Mucosa of stomach (tissue), 1 donor: ENCODE measurements around the gene CLMN.
A peak's percentile ranks its signal among the peaks of the same experiment; 100 is the strongest.

Experiments
- H3K27me3 ChIP-seq: one replicate; pipeline ENCODE4 v1.7.0; 2013; ENCODE audit warnings: mild to moderate bottlenecking, low read length; ENCODE audit not compliant: control insufficient read depth, insufficient read depth
- H3K36me3 ChIP-seq: one replicate; pipeline ENCODE4 v1.7.0; 2013; ENCODE audit warnings: low read length; ENCODE audit not compliant: control insufficient read depth, insufficient read depth
- H3K4me1 ChIP-seq: one replicate; pipeline ENCODE4 v1.7.0; 2013; ENCODE audit warnings: mild to moderate bottlenecking, low read length; ENCODE audit not compliant: control insufficient read depth, insufficient read depth
- H3K4me3 ChIP-seq: one replicate; pipeline ENCODE4 v1.7.0; 2013; ENCODE audit warnings: low read length
- H3K9ac ChIP-seq: one replicate; pipeline ENCODE4 v1.7.0; 2013; ENCODE audit warnings: mild to moderate bottlenecking, low read length, moderate library complexity
- H3K9me3 ChIP-seq: one replicate; pipeline ENCODE4 v1.7.0; 2013; ENCODE audit warnings: mild to moderate bottlenecking, low read length, moderate library complexity; ENCODE audit not compliant: control insufficient read depth
- donor health status: Pancreatic carcinoma.

CLMN gene

DNA sequence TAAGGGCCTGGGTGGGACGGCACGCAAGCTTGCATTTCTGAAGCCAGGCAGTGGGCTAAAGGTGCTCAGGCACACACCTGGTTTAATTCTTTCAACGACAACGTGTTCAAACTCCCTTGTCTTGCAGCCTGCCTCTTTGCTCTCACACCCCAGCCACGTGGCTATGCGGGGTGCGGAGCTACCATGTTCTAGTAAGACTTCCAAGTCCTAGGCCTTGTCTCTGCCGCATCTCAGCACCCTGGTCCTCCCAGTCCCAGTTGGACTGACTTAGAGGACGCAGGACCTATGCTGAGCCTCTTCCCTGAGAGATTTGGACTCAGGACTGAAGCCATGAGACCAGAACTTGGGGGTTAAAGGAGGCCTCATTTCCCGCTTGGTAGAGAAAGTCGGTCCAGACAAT lies 62.2 kb downstream of the CLMN start:
- peaks cover 41% of the 10 kb centered on the region for H3K4me1 ChIP-seq
- H3K36me3 ChIP-seq: no peaks in the 10 kb centered on the region
- H3K4me3 ChIP-seq: no peak overlapping the region
- no peaks in the 10 kb centered on the region for H3K9me3 ChIP-seq
- no peak overlapping the region for H3K9ac ChIP-seq
- no peaks in the 10 kb centered on the region for H3K27me3 ChIP-seq

- Histone ChIP-seq H3K36me3 (no peaks in the 10 kb centered on the region), H3K27me3 (no peaks in the 10 kb centered on the region), H3K4me1 (peaks cover 41% of the 10 kb centered on the region), H3K4me3 (no peak overlapping the region), H3K9ac (no peak overlapping the region), H3K9me3 (no peaks in the 10 kb centered on the region)
Observed at GRCh38 chr14:95256776-95257060, 63.0 kb downstream of the CLMN start.

DNA sequence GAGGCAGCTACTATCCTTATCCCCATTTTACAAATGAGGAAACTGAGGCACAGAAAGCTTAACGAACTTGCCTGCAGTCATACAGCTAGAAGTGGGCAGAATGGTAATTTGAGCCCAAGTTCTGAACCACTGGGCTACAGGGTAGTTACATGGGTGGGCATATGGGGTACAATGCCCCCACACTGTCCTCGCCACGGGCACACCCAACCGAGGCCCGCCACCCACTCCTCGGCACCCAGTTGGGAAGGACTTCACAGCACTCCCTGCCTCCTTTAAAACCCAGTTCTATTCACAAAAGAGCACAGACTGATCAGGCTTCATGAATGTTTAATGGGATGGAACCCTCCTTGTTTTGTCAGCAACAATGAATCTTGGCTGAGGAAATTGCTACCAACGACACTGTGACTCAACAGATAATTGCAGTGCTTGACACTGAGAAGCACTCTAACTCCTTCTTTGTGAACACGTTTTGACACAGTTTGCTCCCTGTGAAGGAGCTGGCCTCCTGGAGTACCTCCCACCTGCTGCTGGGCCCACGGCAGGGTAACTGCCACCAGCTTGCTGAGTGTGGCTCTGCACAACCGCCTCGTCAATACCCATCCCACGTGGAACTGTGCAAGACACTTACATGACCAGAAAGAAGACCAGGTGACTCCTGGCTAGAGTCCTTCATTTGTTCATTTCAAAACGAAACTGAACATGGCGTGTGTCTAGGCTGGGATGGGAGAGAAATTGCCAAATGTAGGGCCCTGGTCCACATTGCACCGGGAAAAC lies 63.5 kb downstream of the CLMN start:
- H3K9ac ChIP-seq: no peak overlapping the region
- H3K36me3 ChIP-seq: no peaks in the 10 kb centered on the region
- peaks cover 41% of the 10 kb centered on the region for H3K4me1 ChIP-seq
- no peak overlapping the region for H3K4me3 ChIP-seq
- no peaks in the 10 kb centered on the region for H3K27me3 ChIP-seq
- no peaks in the 10 kb centered on the region for H3K9me3 ChIP-seq

DNA sequence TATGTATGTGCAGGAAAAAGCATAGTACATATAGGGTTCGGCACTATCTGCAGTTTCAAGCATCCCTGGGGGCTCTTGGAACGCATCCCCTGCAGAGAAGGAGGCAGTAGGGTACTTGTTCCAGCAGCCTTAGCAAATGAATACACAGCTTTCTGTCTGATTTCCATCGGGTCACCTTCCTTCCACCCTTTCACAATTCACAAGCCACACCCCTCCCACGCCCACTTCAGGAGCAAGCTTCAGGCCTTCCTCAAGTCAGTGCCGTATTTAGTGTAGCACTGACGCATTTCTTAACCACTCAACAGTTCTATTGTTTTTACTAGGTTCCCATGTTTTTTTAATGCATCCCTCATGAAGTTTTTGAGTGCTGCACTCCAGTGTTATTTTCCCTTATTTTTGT lies 64.2 kb downstream of the CLMN start:
- H3K9me3 ChIP-seq: no peaks in the 10 kb centered on the region
- H3K27me3 ChIP-seq: no peaks in the 10 kb centered on the region
- no peak overlapping the region for H3K9ac ChIP-seq
- peak overlapping the region; percentile 3 for H3K4me3 ChIP-seq
- no peaks in the 10 kb centered on the region for H3K36me3 ChIP-seq
- peaks cover 45% of the 10 kb centered on the region for H3K4me1 ChIP-seq

DNA sequence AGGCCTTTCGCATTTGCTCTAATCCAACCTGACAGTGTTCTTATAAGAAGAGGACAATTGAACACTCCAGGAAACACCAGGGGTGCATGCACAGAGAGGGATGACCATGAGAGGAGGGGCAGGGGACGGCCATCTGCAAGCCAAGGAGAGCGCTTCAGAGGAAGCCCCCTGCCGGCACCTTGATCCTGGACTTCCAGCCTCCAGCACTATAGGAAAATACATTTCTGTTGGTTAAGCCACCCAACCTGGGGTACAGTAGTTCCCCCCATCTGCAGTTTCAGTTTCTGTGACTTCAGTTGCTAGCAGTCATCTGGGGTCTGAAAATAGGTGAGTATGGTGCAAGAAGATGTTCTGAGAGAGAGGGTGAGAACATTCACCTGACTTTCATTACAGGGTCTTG lies 64.7 kb downstream of the CLMN start:
- Histone ChIP-seq H3K36me3 (no peaks in the 10 kb centered on the region), H3K4me1 (peaks cover 49% of the 10 kb centered on the region), H3K9ac (peak overlapping the region; percentile 3), H3K4me3 (peak overlapping the region; percentile 3), H3K9me3 (no peaks in the 10 kb centered on the region), H3K27me3 (no peaks in the 10 kb centered on the region)

GRCh38 chr14:95254288-95254687 lies 65.4 kb downstream of the CLMN start:
- Histone ChIP-seq H3K9me3 (no peaks in the 10 kb centered on the region), H3K9ac (no peak overlapping the region), H3K36me3 (no peaks in the 10 kb centered on the region), H3K4me1 (peaks cover 57% of the 10 kb centered on the region), H3K27me3 (no peaks in the 10 kb centered on the region), H3K4me3 (no peak overlapping the region)

DNA sequence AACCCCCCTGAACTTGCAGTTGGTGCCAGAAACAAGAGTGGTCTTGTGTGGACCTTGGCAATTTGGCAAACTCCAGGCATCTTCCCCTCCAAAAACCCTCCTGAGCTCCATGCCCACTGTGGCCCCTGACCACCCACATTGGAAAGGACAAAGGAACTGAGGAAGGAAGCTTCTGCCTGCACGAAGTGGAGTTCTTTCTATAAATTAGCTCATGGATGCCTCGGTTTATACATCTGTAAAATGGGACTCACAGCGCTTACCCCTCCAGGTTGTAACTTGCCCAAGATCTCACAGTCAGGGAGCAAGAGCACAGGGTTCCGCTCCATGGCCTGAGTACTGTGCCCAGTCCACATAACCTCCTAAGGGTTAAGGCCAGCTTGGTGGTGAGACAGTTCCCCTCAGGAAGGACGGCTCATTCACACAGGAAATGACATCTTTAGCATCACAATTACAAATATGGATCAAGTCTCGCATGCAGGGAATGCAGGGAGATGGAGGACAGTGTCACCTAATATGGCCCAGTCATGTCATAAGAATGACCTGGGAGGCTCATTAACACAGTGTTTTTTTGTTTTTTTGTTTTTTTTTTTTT lies 66.6 kb downstream of the CLMN start:
- Histone ChIP-seq H3K36me3 (no peaks in the 10 kb centered on the region), H3K9me3 (no peaks in the 10 kb centered on the region), H3K9ac (no peak overlapping the region), H3K4me3 (no peak overlapping the region), H3K4me1 (peaks cover 61% of the 10 kb centered on the region), H3K27me3 (no peaks in the 10 kb centered on the region)

DNA sequence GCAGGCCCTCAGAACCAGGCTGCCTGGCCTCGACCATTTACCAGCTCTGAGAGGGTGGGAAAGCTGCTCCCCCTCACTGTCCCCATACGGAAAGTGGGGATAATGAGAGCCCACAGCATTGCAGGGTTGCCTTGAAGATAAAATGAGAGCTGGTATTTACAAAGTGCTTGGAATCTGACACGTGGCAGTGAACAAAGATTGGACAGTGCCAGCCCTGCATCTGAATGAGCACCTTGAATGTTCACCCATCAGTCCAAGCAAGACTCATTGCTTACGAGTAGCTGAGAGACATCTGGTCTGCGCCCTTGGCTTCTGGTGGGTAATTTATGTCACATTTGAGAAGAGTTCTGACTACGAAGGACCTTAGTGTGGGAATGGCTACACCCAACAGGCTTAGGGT lies 67.5 kb downstream of the CLMN start:
- Histone ChIP-seq H3K27me3 (no peaks in the 10 kb centered on the region), H3K4me3 (no peak overlapping the region), H3K9ac (no peak overlapping the region), H3K9me3 (no peaks in the 10 kb centered on the region), H3K4me1 (peaks cover 61% of the 10 kb centered on the region), H3K36me3 (no peaks in the 10 kb centered on the region)

DNA sequence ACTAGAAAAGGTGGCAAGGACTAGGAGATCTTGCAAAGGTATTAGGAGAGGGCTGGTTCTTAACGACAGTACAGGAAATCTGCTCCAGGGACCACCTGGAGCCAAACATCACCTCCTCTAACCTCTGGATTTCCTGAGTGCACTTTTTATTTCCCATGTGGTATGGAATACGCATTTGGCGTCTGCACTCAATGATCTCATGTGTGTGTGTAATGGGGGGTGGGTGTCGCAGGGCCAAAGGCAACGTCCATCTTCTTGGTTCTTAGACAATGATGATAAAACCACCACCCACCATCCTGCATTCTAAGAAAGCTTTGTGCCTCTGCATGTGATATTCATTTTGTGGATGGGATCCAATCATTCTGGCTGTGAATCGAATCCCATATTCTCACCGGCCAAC lies 68.8 kb downstream of the CLMN start:
- no peak overlapping the region for H3K4me3 ChIP-seq
- H3K9ac ChIP-seq: no peak overlapping the region
- H3K36me3 ChIP-seq: no peaks in the 10 kb centered on the region
- H3K4me1 ChIP-seq: peaks cover 58% of the 10 kb centered on the region
- no peaks in the 10 kb centered on the region for H3K27me3 ChIP-seq
- H3K9me3 ChIP-seq: no peaks in the 10 kb centered on the region

GRCh38 chr14:95250140-95250769 lies 69.5 kb downstream of the CLMN start:
- H3K9me3 ChIP-seq: no peaks in the 10 kb centered on the region
- no peak overlapping the region for H3K4me3 ChIP-seq
- no peak overlapping the region for H3K9ac ChIP-seq
- no peaks in the 10 kb centered on the region for H3K36me3 ChIP-seq
- H3K27me3 ChIP-seq: no peaks in the 10 kb centered on the region
- peaks cover 53% of the 10 kb centered on the region for H3K4me1 ChIP-seq

DNA sequence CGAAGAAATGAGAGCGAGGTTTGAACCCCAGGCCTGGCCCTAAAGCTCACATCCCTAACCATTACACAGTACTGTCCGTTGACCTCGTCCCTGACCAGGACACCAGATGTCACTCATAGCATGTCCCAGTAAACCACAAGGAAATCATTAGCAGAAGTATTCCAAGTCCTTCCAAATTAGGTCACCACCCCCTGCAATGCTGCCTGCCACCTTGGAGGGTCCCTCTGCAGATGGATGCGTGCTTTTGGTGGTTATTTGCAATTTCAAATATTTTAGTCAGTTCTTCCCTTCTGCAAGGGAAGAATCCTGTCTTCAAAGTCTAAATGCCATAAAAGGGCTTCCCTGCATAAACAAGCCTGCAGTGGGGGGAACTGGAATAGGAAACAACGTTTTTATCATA lies 71.3 kb downstream of the CLMN start:
- Histone ChIP-seq H3K27me3 (no peaks in the 10 kb centered on the region), H3K36me3 (no peaks in the 10 kb centered on the region), H3K9ac (no peak overlapping the region), H3K4me1 (peaks cover 46% of the 10 kb centered on the region), H3K4me3 (no peak overlapping the region), H3K9me3 (no peaks in the 10 kb centered on the region)

- Histone ChIP-seq H3K36me3 (no peaks in the 10 kb centered on the region), H3K9me3 (no peaks in the 10 kb centered on the region), H3K4me3 (no peak overlapping the region), H3K9ac (no peak overlapping the region), H3K4me1 (peaks cover 31% of the 10 kb centered on the region), H3K27me3 (no peaks in the 10 kb centered on the region)
Observed at GRCh38 chr14:95246870-95247269, 72.8 kb downstream of the CLMN start.
